PFSK-1 (cell line): ENCODE measurements around the gene CPA1.

Source experiments
- FOXP2 ChIP-seq: optimal IDR thresholded peaks from 2 replicates; pipeline ENCODE3; 2011; ENCODE audit warnings: borderline replicate concordance, control low read depth, inconsistent platforms; ENCODE audit not compliant: insufficient read depth; ENCODE audit errors: extremely low read length, extremely low read depth
- POLR2AphosphoS5 ChIP-seq: IDR thresholded peaks from 2 replicates; pipeline ENCODE4 v1.6.1; 2012; ENCODE audit warnings: low read depth, mild to moderate bottlenecking, control low read depth, low read length, moderate library complexity
- SIN3A ChIP-seq: IDR thresholded peaks from 2 replicates; pipeline ENCODE4 v1.6.1; 2012; ENCODE audit warnings: mild to moderate bottlenecking, low read length, moderate library complexity, borderline replicate concordance; ENCODE audit not compliant: insufficient read depth
- TAF1 ChIP-seq: IDR thresholded peaks from 2 replicates; pipeline ENCODE4 v1.6.1; 2012; ENCODE audit warnings: low read length, control low read depth, borderline replicate concordance; ENCODE audit not compliant: insufficient read depth
- TF ChIP-seq, protein P1 (sequence below), 2 experiments: IDR thresholded peaks; 2 replicates each; pipeline versions ENCODE4 v1.6.1 to v1.8.0; 2011 to 2012; ENCODE audit warnings: low read depth in 2 of 2, low read length in 2 of 2, control low read depth in 1 of 2, inconsistent platforms in 1 of 2, mild to moderate bottlenecking in 1 of 2, moderate library complexity in 1 of 2; ENCODE audit not compliant: insufficient read depth in 1 of 2

Gene CPA1

DNA sequence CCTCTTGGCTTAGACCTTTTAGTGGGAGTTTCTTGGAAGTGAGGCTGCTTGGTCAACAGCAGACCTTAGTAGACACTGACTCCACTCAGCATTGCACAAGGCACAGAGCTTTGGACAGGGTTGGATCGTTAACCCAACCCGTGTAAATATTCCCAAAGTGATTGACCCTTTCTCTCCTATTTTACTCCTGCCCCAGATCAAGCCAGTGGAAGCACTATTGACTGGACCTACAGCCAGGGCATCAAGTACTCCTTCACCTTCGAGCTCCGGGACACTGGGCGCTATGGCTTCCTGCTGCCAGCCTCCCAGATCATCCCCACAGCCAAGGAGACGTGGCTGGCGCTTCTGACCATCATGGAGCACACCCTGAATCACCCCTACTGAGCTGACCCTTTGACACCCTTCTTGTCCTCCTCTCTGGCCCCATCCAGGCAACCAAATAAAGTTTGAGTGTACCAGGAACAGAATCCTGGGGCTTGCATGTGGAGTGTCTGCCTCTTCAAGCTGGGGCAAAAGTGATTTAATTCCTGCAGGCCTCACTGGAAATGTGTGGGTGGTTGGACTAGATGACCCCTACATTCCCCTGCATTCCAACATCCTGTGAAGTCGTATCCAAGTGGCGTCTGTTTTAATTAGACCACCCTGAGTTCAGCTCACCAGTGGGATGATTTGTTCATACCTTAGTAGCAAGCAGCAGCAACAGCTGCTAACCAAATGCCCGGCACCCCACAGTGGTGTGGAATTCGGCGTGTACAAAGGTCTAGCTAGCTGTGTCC, 7.5 kb downstream of the CPA1 start:
- TF ChIP-seq, protein P1, sequence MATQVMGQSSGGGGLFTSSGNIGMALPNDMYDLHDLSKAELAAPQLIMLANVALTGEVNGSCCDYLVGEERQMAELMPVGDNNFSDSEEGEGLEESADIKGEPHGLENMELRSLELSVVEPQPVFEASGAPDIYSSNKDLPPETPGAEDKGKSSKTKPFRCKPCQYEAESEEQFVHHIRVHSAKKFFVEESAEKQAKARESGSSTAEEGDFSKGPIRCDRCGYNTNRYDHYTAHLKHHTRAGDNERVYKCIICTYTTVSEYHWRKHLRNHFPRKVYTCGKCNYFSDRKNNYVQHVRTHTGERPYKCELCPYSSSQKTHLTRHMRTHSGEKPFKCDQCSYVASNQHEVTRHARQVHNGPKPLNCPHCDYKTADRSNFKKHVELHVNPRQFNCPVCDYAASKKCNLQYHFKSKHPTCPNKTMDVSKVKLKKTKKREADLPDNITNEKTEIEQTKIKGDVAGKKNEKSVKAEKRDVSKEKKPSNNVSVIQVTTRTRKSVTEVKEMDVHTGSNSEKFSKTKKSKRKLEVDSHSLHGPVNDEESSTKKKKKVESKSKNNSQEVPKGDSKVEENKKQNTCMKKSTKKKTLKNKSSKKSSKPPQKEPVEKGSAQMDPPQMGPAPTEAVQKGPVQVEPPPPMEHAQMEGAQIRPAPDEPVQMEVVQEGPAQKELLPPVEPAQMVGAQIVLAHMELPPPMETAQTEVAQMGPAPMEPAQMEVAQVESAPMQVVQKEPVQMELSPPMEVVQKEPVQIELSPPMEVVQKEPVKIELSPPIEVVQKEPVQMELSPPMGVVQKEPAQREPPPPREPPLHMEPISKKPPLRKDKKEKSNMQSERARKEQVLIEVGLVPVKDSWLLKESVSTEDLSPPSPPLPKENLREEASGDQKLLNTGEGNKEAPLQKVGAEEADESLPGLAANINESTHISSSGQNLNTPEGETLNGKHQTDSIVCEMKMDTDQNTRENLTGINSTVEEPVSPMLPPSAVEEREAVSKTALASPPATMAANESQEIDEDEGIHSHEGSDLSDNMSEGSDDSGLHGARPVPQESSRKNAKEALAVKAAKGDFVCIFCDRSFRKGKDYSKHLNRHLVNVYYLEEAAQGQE (IDR thresholded peaks at IDR 0.05; ENCODE audit: insufficient read depth in 1 of 2, low read depth in 2 of 2, low read length in 2 of 2) = no peak
- no peak for TF ChIP-seq SIN3A
- no peak for TF ChIP-seq FOXP2
- TF ChIP-seq TAF1 = no peak

DNA sequence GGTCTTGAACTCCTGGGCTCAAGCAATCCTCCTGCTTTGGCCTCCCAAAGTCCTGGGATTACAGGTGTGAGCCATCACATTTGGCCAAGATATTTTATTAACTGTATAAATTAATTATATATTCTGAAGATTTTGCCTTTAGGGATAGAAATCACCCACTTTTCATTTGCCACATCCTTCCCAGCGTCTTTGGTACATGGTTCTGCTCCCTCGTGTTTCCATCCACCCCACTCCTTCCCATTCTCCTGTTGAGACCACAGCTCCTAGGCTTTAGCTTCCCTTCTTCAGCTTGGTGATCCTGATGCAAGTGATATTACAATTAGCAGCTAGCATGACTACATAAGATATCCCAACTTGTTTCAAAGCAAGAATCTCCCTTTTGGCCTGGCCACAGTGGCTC, 8.4 kb downstream of the CPA1 start:
- TF ChIP-seq, protein P1 (IDR thresholded peaks at IDR 0.05; ENCODE audit: insufficient read depth in 1 of 2, low read depth in 2 of 2, low read length in 2 of 2) = no peak
- TF ChIP-seq SIN3A (no peak), POLR2AphosphoS5 (no peak)

DNA sequence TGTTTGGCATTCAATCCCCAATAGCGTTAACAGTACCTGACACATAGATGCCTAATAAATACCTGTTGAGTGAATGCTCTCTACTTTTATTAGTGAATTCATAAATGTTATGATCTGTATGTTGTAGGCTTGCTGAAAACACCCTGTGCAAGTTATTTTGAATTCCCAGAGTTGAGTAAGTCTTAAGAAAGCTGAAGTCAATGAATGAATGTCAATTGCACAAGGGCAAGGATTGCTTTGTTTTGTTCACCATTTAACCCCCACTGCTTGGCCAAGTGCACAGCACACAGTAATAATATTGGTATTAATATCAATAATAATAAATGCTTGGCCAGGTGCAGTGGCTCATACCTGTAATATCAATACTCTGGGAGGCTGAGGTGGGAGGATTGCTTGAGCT, 10.2 kb downstream of the CPA1 start:
- TF ChIP-seq, protein P1 (IDR thresholded peaks at IDR 0.05; ENCODE audit: insufficient read depth in 1 of 2, low read depth in 2 of 2, low read length in 2 of 2) = no peak
- TF ChIP-seq FOXP2 (no peak), SIN3A (no peak), TAF1 (no peak), POLR2AphosphoS5 (no peak)

DNA sequence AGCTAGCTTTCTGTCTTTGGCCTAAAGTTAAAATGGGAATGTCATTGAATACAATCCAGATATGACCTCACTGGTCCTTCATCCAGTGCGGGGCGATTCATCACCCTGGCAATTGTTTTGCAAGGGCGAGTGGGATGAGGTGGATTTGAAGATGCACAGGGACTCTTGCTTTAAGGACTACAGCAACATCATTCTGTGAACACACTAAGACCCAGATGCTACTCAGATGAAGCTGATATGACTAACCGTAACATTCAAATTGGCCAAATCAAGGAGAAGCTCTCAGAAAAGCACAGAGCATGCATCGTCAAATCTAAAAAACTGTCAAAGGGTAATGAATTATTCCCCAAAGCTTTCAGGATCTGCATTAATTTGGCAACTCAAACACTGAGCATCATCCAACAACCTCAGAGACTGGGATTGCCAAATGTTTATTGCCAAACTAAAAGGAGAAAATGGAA, 12.8 kb downstream of the CPA1 start:
- TF ChIP-seq FOXP2 (no peak), POLR2AphosphoS5 (no peak), TAF1 (no peak), SIN3A (no peak)
- TF ChIP-seq, protein P1 (IDR thresholded peaks at IDR 0.05; ENCODE audit: insufficient read depth in 1 of 2, low read depth in 2 of 2, low read length in 2 of 2) = no peak

DNA sequence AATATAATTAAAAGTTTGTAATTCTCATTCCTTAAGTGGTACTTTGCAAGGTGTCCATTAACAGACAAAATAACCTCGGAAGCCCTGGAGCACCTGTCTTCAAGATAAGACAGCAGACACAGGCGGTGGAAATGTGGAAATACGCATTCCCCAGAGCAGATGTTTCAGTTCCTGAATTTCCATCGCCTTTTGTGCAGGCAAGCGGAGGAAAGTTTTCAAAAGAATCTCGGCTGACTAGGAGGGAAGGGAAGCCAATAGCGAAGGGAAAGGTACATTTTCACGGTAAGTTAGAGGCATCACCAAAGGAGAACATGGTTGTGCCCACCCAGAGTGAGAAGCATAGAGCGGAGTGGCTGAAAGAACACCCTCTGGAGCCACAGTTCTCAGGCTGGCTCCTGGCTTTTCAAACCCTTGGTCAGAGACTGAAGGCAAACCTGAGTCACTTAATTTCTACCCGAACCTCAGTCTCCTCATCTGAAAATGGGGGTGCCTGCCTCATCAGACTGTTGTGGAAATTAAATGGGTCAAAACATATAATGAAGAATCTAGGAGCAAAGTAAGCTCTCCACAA, 13.6 kb downstream of the CPA1 start:
- TF ChIP-seq, protein P1 (IDR thresholded peaks at IDR 0.05; ENCODE audit: insufficient read depth in 1 of 2, low read depth in 2 of 2, low read length in 2 of 2) = no peak
- TF ChIP-seq POLR2AphosphoS5 (no peak), TAF1 (no peak), FOXP2 (no peak), SIN3A (no peak)
